Gastrocnemius medialis (tissue), 4 donors: ENCODE measurements around the gene KCNJ1. TPM values are rescaled to one million over a fixed set of nuclear protein-coding genes. Genes with fewer than 3 reads are reported as not detected.

Experiments used
- ATAC-seq, 2 donors: fragments of 150-250 bp; one replicate each; pipeline ENCODE4 v1.9.1; 2016
- DNase-seq, 2 donors: peaks; one replicate each; pipeline ENCODE4 v3.0.0-alpha.2; 2019
- H3K27ac ChIP-seq, 4 donors: fragments of 200-600 bp; sonication (generic); 1 replicate in 1 of 4; 2 replicates in 3 of 4; pipeline ENCODE4 v1.5.1; 2016 to 2018; ENCODE audit warnings: mild to moderate bottlenecking in 2 of 4, moderate library complexity in 1 of 4
- H3K27me3 ChIP-seq, 3 donors: fragments of 200-600 bp; sonication (generic) in 2 of 3; 1 replicate in 1 of 3; 2 replicates in 2 of 3; pipeline versions ENCODE4 v1.5.1 to v1.6.0; 2016 to 2019; ENCODE audit warnings: mild to moderate bottlenecking in 1 of 3, moderate library complexity in 1 of 3
- H3K36me3 ChIP-seq, 2 donors: fragments of 200-600 bp; sonication (generic) in 1 of 2; one replicate each; pipeline ENCODE4 v1.5.1; 2017 to 2018
- H3K4me1 ChIP-seq, 2 donors: fragments of 200-600 bp; sonication (generic) in 1 of 2; one replicate each; pipeline ENCODE4 v1.5.1; 2016 to 2017; ENCODE audit warnings: mild to moderate bottlenecking in 2 of 2
- H3K4me3 ChIP-seq, 4 donors: fragments of 200-600 bp; sonication (generic) in 3 of 4; 1 replicate in 1 of 4; 2 replicates in 3 of 4; pipeline ENCODE4 v1.5.1; 2016 to 2019; ENCODE audit warnings: mild to moderate bottlenecking in 2 of 4
- H3K9me3 ChIP-seq, 3 donors: fragments of 200-600 bp; sonication (generic) in 2 of 3; 1 replicate in 1 of 3; 2 replicates in 2 of 3; pipeline ENCODE4 v1.5.1; 2016 to 2019
- CTCF ChIP-seq, 5 experiments: fragments of 450-650 bp in 3 of 5; fragments of 200-600 bp in 2 of 5; sonication (generic) in 2 of 5; IDR thresholded peaks in 4 of 5; conservative IDR thresholded peaks in 1 of 5; 1 replicate in 4 of 5; 2 replicates in 1 of 5; pipeline ENCODE4 v1.5.1; 2016 to 2019; ENCODE audit warnings: antibody characterized with exemption in 5 of 5, mild to moderate bottlenecking in 3 of 5, moderate library complexity in 3 of 5
- POLR2A ChIP-seq, 2 donors: fragments of 450-650 bp; IDR thresholded peaks; one replicate each; pipeline ENCODE4 v1.6.1; 2017; ENCODE audit warnings: antibody characterized with exemption in 2 of 2, mild to moderate bottlenecking in 2 of 2, moderate library complexity in 2 of 2
- in situ Hi-C, 4 donors: fragments of 200-750 bp; cut with MboI; loops; one replicate each; pipeline versions ENCODE4 v1.15.0 to v1.8.0; 2017; ENCODE audit warnings: low sequenced_read_pairs in 4 of 4
- intact Hi-C: fragments of 100-400 bp; cut with DNase I; formaldehyde crosslinking; loops from one replicate; pipeline ENCODE4 v1.15.1; 2023; ENCODE audit warnings: low total_unique reads
- total RNA-seq, 4 donors: library from RNA; depleted of rRNA; stranded (reverse); fragments of >200 nt; gene quantifications; one replicate each; pipeline versions ENCODE4 v1.1.0 to v1.2.3, GENCODE V29; 2016

KCNJ1 gene
- total RNA-seq, 4 donors from 2014 or later, result 3.1 TPM; not detected in 3

DNA sequence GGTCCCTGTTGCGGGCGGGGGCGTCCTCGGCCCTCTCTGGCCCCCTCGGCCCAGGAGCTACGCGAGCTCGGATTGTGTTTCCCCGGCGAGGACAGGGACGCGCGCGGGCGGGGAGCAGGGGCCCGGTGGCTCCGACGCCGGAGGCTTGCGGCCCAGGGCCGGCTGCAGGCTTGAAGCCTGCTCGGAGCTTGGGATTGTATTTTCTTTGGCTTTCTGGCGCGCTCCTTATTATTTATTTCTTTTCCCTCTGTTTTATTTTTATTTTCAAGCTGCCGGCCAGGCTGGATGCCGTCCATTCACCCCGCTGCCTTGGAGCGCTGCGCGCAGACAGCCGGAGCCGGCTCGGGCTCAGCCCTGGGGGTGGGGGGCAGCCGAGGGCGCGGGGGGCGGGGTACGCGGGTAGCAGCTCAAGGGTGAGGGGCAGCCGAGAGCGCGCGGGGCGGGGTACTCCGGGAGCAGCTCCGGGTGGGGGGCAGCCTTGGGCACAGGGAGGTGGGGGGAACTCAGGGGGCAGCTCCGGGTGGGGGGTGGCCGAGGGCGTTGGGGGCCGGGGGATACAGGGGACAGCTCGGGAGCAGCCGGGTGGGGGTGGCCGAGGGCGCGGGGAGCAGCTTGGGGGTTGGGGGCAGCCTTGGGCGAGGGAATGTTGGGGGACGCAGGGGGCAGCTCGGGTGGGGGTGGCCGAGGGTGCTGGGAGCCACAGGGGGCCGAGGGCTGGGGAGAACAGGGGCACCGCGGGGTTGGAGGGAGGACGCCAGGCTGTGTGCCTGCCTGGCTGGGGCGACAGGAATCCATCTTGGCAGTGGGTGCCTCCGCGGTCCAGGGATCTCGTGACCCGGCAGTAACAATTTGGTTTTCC lies 42.7 kb downstream of the KCNJ1 start:
- intact Hi-C loops, result no loop called here
- Histone ChIP-seq H3K27ac (no peak overlapping the region), H3K27me3 (peaks cover 0 to 2% (median 0%) of the 10 kb centered on the region in 3 donors), H3K4me3 (peak overlapping the region in 2 of 4 donors; percentile 4 to 20), H3K4me1 (peaks cover 0 to 4% of the 10 kb centered on the region in 2 donors), H3K9me3 (no peaks in the 10 kb centered on the region), H3K36me3 (no peaks in the 10 kb centered on the region)
- ATAC-seq (no peak), DNase-seq (no peak)
- in situ Hi-C loops, result loop anchor here (10.0 to 25.0 kb wide), 4 partner anchors 187 to 787 kb away; no protein-coding TSS in a partner anchor
- TF ChIP-seq CTCF (IDR thresholded peaks at IDR 0.05 in 4 of 5, conservative IDR thresholded peaks at IDR 0.05 in 1 of 5) (no peak), POLR2A (IDR thresholded peaks at IDR 0.05) (no peak)

DNA sequence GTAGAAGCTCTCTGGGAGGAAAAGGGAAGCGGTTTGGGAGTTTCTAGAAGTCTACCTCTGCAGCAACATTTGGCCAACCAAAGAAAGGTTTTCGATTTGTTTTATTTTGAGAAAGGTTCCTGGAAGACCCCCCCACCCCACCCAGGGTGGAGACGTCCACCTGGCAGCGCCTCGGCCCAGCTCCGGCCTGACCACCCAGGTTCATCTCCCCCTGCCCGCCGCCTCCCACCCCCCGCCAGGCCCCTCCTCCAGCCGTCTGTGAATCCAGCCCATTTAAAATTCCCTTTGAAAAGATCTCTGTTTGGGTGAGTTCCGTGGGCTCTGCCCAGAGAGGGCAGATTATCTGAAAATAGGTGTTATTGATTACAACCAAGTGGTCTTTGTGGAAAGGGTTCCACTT lies 43.3 kb downstream of the KCNJ1 start:
- Histone ChIP-seq H3K27ac (no peak overlapping the region), H3K4me1 (peaks cover 0 to 4% of the 10 kb centered on the region in 2 donors), H3K4me3 (peak overlapping the region in 1 of 4 donors; percentile 4), H3K9me3 (no peaks in the 10 kb centered on the region), H3K36me3 (no peaks in the 10 kb centered on the region), H3K27me3 (peaks cover 0 to 2% (median 0%) of the 10 kb centered on the region in 3 donors)
- TF ChIP-seq CTCF (IDR thresholded peaks at IDR 0.05 in 4 of 5, conservative IDR thresholded peaks at IDR 0.05 in 1 of 5), result no peak
- TF ChIP-seq POLR2A (IDR thresholded peaks at IDR 0.05), result no peak
- ATAC-seq (no peak), DNase-seq (no peak)
- in situ Hi-C loops, result loop anchor here in 1 of 4 donors (10.0 kb wide), 1 partner anchor 649 kb away; no protein-coding TSS in a partner anchor
- intact Hi-C loops, result no loop called here

DNA sequence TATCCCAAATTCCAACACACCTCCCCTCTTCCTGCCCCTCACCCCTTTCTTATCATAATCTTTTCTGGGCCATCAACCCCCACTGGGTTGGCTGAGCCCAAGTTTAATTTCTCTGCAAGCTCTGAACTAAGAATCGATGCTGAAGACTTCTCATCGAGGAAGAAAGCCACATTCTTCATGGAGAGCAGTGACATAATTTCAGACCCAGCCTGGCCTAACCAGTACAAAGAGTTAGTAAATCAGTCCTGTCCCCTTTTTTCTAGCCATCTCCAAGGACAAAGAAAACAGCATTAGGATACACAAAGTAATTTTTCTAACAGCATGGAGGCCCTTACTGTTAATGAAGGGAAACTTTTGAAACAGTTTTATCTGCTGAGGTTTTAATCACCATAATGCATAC lies 45.0 kb downstream of the KCNJ1 start:
- intact Hi-C loops (no loop called here), in situ Hi-C loops (loop anchor here in 1 of 4 donors (10.0 kb wide), 1 partner anchor 647 kb away; no protein-coding TSS in a partner anchor)
- Histone ChIP-seq H3K4me1 (peaks cover 0 to 4% of the 10 kb centered on the region in 2 donors), H3K9me3 (no peaks in the 10 kb centered on the region), H3K27ac (no peak overlapping the region), H3K27me3 (peaks cover 0 to 2% (median 0%) of the 10 kb centered on the region in 3 donors), H3K36me3 (no peaks in the 10 kb centered on the region), H3K4me3 (no peak overlapping the region)
- DNase-seq (no peak), ATAC-seq (no peak)
- TF ChIP-seq POLR2A (IDR thresholded peaks at IDR 0.05) (no peak), CTCF (IDR thresholded peaks at IDR 0.05 in 4 of 5, conservative IDR thresholded peaks at IDR 0.05 in 1 of 5) (no peak)

DNA sequence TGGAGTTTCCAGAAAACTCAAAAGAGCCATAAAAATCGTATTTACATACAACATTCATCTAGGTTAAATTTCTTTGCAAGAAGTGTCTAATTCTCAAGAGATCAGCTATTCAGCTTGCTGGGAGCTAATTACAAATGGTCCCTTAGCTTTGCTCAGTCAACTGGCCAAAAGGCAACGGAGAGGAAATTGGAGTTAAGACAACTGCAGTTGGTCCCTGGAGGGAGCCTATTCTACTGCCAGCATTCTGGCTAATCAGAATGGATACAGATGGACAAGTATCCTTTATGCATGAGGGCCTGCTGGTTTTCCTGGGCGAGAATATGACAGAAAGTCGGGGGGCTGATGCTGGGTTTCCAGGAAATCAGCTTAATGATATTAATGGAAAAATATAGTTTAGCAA lies 45.5 kb downstream of the KCNJ1 start:
- no peak for TF ChIP-seq POLR2A (IDR thresholded peaks at IDR 0.05)
- TF ChIP-seq CTCF (IDR thresholded peaks at IDR 0.05 in 4 of 5, conservative IDR thresholded peaks at IDR 0.05 in 1 of 5), result no peak
- no peak overlapping the region for H3K4me3 ChIP-seq
- no peaks in the 10 kb centered on the region for H3K9me3 ChIP-seq
- no peak for ATAC-seq
- no peak for DNase-seq
- H3K36me3 ChIP-seq, result no peaks in the 10 kb centered on the region
- H3K27ac ChIP-seq, result no peak overlapping the region
- peaks cover 0 to 4% of the 10 kb centered on the region in 2 donors for H3K4me1 ChIP-seq
- intact Hi-C loops, result no loop called here
- peaks cover 0 to 2% (median 0%) of the 10 kb centered on the region in 3 donors for H3K27me3 ChIP-seq
- in situ Hi-C loops, result loop anchor here in 1 of 4 donors (10.0 kb wide), 1 partner anchor 647 kb away; no protein-coding TSS in a partner anchor
